ENCODE results near the gene IMPG2. TPM values are rescaled to one million over a fixed set of nuclear protein-coding genes. Genes with fewer than 3 reads are reported as not detected.

Gene IMPG2
- total RNA-seq, 1 donor from 2014 or later: 0.50 TPM

- no peaks in the 10 kb centered on the region for H3K36me3 Mint-ChIP-seq (ENCODE audit: low read depth)
- TF ChIP-seq CTCF (IDR thresholded peaks at IDR 0.05): no peak
- no peaks in the 10 kb centered on the region for H3K27me3 Mint-ChIP-seq (ENCODE audit: low read depth)
- peaks cover 13% of the 10 kb centered on the region for H3K4me1 Mint-ChIP-seq (ENCODE audit: low read depth)
- DNase-seq (ENCODE audit: low spot score): no peak
- no peak overlapping the region for H3K27ac Mint-ChIP-seq (ENCODE audit: unreplicated experiment)
- no peaks in the 10 kb centered on the region for H3K9me3 Mint-ChIP-seq (ENCODE audit: low read depth)
- no peak overlapping the region for H3K4me3 Mint-ChIP-seq (ENCODE audit: unreplicated experiment)
These were observed 41.6 kb downstream of the IMPG2 start for GRCh38 chr3:101278727-101279126.

DNA sequence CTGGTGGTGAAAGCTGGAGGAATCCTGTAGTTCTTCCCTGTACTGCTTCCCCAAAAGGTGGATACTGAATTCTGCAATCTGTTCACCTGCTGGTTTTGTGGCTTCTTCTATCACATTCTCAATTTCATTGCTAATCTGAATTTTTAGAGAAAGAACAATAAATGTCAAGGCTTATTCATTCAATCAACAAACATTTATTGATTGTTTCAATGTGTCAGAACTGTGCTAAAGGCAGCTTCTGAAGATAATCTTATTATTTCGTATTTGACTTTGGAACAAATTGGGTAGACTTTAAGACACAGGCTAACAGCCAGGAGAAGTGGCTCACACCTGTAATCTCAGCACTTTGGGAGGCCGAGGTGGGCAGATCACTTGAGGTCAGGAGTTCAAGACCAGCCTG is 46.8 kb downstream of the IMPG2 start:
- Mint-ChIP-seq H3K4me3 (ENCODE audit: unreplicated experiment) (no peak overlapping the region), H3K36me3 (ENCODE audit: low read depth) (peaks cover 1% of the 10 kb centered on the region), H3K27ac (ENCODE audit: unreplicated experiment) (peak overlapping the region; percentile 17), H3K27me3 (ENCODE audit: low read depth) (no peaks in the 10 kb centered on the region), H3K9me3 (ENCODE audit: low read depth) (no peaks in the 10 kb centered on the region), H3K4me1 (ENCODE audit: low read depth) (peaks cover 25% of the 10 kb centered on the region)
- TF ChIP-seq CTCF (IDR thresholded peaks at IDR 0.05): no peak
- DNase-seq (ENCODE audit: low spot score): no peak

DNA sequence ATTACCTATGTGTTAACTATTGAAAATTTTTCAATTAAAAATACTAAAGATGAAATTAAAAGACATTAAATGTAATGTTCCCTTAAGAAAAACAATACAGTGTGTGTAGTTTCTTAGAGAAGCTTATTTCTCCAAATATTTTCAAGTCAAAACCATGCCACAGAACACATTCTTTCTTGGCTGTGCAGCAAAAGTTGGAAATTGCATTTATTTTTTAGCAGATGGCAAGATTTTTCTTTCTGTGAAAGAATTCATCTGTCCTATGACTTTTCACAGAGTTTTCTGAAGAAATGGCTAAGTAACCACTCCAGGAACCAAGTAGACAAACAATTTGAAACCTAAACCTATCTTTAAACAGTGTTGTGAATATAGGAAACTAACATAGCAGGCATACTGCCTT is 47.2 kb downstream of the IMPG2 start:
- no peak for DNase-seq (ENCODE audit: low spot score)
- no peaks in the 10 kb centered on the region for H3K9me3 Mint-ChIP-seq (ENCODE audit: low read depth)
- H3K27me3 Mint-ChIP-seq (ENCODE audit: low read depth): no peaks in the 10 kb centered on the region
- H3K4me1 Mint-ChIP-seq (ENCODE audit: low read depth): peaks cover 27% of the 10 kb centered on the region
- peaks cover 1% of the 10 kb centered on the region for H3K36me3 Mint-ChIP-seq (ENCODE audit: low read depth)
- no peak for TF ChIP-seq CTCF (IDR thresholded peaks at IDR 0.05)
- H3K27ac Mint-ChIP-seq (ENCODE audit: unreplicated experiment): no peak overlapping the region
- H3K4me3 Mint-ChIP-seq (ENCODE audit: unreplicated experiment): no peak overlapping the region

DNA sequence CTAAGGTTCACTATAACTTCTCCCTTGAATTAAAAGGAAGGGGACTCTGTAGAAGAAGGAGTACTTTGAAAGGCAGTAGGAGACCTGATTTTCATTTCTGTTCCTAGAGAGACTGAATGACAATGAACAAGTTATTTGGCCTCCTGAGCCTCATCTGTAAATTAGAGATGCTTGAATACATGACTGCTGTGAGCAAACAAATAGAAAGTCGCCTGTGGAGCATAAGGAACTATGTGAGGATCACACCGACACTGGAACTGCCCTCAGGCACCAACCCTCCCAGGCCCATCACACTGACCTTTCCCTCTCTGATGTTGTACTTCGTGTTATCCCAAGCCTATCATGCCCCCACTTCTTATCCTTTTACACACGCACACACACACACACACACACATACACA is 48.6 kb downstream of the IMPG2 start:
- no peak overlapping the region for H3K27ac Mint-ChIP-seq (ENCODE audit: unreplicated experiment)
- no peak overlapping the region for H3K4me3 Mint-ChIP-seq (ENCODE audit: unreplicated experiment)
- no peaks in the 10 kb centered on the region for H3K9me3 Mint-ChIP-seq (ENCODE audit: low read depth)
- peaks cover 1% of the 10 kb centered on the region for H3K36me3 Mint-ChIP-seq (ENCODE audit: low read depth)
- DNase-seq (ENCODE audit: low spot score): no peak
- H3K4me1 Mint-ChIP-seq (ENCODE audit: low read depth): peaks cover 30% of the 10 kb centered on the region
- no peak for TF ChIP-seq CTCF (IDR thresholded peaks at IDR 0.05)
- no peaks in the 10 kb centered on the region for H3K27me3 Mint-ChIP-seq (ENCODE audit: low read depth)

DNA sequence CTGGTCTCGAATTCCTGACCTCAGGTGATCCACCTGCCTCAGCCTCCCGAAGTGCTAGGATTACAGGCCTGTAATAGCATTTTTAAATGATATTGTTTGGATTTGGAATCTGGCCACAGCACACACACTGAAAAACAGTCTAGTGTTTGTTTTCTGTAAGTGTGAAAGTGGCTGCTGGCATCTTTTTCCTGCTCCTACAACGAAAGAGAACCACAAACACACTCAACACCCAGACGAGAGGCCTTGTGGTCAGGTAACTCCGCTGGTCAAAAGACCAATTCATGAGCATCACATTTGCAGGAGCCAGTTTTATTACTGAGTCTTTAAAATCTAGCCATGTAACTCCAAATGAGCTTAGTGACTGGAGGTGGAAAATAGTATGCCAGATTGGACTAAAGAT is 50.2 kb downstream of the IMPG2 start:
- H3K27me3 Mint-ChIP-seq (ENCODE audit: low read depth): no peaks in the 10 kb centered on the region
- H3K27ac Mint-ChIP-seq (ENCODE audit: unreplicated experiment): no peak overlapping the region
- H3K36me3 Mint-ChIP-seq (ENCODE audit: low read depth): peaks cover 6% of the 10 kb centered on the region

More for the DNA sequence above, 50.2 kb downstream of the IMPG2 start:
- Mint-ChIP-seq H3K9me3 (ENCODE audit: low read depth) (peaks cover 8% of the 10 kb centered on the region), H3K4me1 (ENCODE audit: low read depth) (peaks cover 30% of the 10 kb centered on the region), H3K4me3 (ENCODE audit: unreplicated experiment) (no peak overlapping the region)
- DNase-seq (ENCODE audit: low spot score): no peak
- TF ChIP-seq CTCF (IDR thresholded peaks at IDR 0.05): no peak

All from chondrocyte (in vitro differentiated cells).